ENCODE data around the gene GSTCD. TPM values are rescaled to one million over a fixed set of nuclear protein-coding genes. Genes with fewer than 3 reads are reported as not detected.

Gene GSTCD
- total RNA-seq, 1 experiment from 2014 or later, result 21.7 TPM

DNA sequence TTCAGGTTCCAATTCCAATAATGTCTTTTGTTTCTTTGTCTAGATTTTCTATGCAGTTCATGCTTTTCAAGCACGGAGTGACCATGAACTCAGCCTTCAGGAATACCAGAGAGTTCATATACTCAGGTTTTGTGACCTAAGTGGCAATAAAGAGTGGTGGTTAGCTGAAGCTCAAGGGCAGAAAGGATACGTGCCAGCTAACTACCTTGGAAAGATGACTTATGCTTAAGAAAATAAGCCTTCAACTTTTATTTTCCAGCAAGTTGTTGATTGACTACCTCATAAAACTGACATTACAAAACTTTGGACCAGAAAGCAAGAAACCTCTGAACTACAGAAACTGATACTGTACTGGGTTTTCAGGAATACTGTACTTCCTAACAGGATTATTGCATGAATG lies 30.9 kb upstream of the GSTCD start:
- no peaks in the 10 kb centered on the region for H3K27me3 Mint-ChIP-seq (ENCODE audit: low read depth)

DNA sequence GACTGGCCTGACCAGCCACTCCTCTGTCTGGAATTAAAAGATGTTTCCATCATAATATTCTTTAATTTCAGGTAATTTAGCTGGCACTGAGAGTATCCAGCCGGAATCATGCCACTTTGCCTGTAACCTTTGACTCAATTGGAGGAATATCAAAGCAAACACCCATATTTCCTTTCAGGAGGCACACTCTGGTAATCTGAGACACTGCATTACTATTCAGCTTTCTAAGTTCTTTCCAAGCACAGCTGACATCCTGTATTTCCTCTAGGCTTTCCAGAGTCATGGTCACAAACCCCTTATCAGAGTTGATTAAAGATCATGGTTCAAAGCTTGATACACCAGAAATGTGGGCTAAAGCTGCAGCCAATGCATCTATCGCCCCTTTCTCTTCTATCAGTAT lies 29.4 kb upstream of the GSTCD start:
- no peak overlapping the region for H3K4me3 Mint-ChIP-seq
- TF ChIP-seq, protein P1, sequence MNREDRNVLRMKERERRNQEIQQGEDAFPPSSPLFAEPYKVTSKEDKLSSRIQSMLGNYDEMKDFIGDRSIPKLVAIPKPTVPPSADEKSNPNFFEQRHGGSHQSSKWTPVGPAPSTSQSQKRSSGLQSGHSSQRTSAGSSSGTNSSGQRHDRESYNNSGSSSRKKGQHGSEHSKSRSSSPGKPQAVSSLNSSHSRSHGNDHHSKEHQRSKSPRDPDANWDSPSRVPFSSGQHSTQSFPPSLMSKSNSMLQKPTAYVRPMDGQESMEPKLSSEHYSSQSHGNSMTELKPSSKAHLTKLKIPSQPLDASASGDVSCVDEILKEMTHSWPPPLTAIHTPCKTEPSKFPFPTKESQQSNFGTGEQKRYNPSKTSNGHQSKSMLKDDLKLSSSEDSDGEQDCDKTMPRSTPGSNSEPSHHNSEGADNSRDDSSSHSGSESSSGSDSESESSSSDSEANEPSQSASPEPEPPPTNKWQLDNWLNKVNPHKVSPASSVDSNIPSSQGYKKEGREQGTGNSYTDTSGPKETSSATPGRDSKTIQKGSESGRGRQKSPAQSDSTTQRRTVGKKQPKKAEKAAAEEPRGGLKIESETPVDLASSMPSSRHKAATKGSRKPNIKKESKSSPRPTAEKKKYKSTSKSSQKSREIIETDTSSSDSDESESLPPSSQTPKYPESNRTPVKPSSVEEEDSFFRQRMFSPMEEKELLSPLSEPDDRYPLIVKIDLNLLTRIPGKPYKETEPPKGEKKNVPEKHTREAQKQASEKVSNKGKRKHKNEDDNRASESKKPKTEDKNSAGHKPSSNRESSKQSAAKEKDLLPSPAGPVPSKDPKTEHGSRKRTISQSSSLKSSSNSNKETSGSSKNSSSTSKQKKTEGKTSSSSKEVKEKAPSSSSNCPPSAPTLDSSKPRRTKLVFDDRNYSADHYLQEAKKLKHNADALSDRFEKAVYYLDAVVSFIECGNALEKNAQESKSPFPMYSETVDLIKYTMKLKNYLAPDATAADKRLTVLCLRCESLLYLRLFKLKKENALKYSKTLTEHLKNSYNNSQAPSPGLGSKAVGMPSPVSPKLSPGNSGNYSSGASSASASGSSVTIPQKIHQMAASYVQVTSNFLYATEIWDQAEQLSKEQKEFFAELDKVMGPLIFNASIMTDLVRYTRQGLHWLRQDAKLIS (CRISPR knock-in tag; IDR thresholded peaks at IDR 0.05; ENCODE audit: borderline replicate concordance), result no peak
- TF ChIP-seq, protein P2, sequence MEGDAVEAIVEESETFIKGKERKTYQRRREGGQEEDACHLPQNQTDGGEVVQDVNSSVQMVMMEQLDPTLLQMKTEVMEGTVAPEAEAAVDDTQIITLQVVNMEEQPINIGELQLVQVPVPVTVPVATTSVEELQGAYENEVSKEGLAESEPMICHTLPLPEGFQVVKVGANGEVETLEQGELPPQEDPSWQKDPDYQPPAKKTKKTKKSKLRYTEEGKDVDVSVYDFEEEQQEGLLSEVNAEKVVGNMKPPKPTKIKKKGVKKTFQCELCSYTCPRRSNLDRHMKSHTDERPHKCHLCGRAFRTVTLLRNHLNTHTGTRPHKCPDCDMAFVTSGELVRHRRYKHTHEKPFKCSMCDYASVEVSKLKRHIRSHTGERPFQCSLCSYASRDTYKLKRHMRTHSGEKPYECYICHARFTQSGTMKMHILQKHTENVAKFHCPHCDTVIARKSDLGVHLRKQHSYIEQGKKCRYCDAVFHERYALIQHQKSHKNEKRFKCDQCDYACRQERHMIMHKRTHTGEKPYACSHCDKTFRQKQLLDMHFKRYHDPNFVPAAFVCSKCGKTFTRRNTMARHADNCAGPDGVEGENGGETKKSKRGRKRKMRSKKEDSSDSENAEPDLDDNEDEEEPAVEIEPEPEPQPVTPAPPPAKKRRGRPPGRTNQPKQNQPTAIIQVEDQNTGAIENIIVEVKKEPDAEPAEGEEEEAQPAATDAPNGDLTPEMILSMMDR (IDR thresholded peaks at IDR 0.05), result no peak
- no peak for TF ChIP-seq TEAD1 (CRISPR knock-in tag; IDR thresholded peaks at IDR 0.05)
- no peak for TF ChIP-seq ZNF138 (CRISPR knock-in tag; conservative IDR thresholded peaks at IDR 0.05)
- no peak for TF ChIP-seq ZNF423 (CRISPR knock-in tag; IDR thresholded peaks at IDR 0.05)
- 0 out of 2 replicates have a peak, but pooled peaks have one; percentile 39 for ATAC-seq
- no peaks in the 10 kb centered on the region for H3K27me3 Mint-ChIP-seq (ENCODE audit: low read depth)
- no peaks in the 10 kb centered on the region for H3K9me3 Mint-ChIP-seq
- DNase-seq (ENCODE audit: low spot score), result no peak
- CTCF ChIA-PET, result interaction anchor here (1.0 kb wide), 1 partner anchor 205 kb away, joined by 4 read pairs; the partner anchor contains the start of gene PPA2
- POLR2A ChIA-PET, result no interaction called here
- no peaks in the 10 kb centered on the region for H3K36me3 Mint-ChIP-seq
- peaks cover 15% of the 10 kb centered on the region for H3K4me1 Mint-ChIP-seq
- H3K27ac Mint-ChIP-seq, result peak overlapping the region; percentile 12; the same call in 1 of the 2 replicates

More for the DNA sequence above, 30.9 kb upstream of the GSTCD start:
- DNase-seq (ENCODE audit: low spot score) (no peak), ATAC-seq (no peak)
- POLR2A ChIA-PET, result no interaction called here
- H3K4me3 Mint-ChIP-seq, result no peak overlapping the region
- CTCF ChIA-PET, result no interaction called here
- no peaks in the 10 kb centered on the region for H3K36me3 Mint-ChIP-seq
- no peak overlapping the region for H3K27ac Mint-ChIP-seq
- no peak for TF ChIP-seq JAZF1 (CRISPR knock-in tag; IDR thresholded peaks at IDR 0.05)
- TF ChIP-seq GRHL2 (CRISPR knock-in tag; IDR thresholded peaks at IDR 0.05; ENCODE audit: insufficient replicate concordance, severe bottlenecking), result no peak
- no peak for TF ChIP-seq IRF2 (CRISPR knock-in tag; IDR thresholded peaks at IDR 0.05; ENCODE audit: borderline replicate concordance, low read depth)
- TF ChIP-seq, protein P3, sequence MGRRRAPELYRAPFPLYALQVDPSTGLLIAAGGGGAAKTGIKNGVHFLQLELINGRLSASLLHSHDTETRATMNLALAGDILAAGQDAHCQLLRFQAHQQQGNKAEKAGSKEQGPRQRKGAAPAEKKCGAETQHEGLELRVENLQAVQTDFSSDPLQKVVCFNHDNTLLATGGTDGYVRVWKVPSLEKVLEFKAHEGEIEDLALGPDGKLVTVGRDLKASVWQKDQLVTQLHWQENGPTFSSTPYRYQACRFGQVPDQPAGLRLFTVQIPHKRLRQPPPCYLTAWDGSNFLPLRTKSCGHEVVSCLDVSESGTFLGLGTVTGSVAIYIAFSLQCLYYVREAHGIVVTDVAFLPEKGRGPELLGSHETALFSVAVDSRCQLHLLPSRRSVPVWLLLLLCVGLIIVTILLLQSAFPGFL (CRISPR knock-in tag; IDR thresholded peaks at IDR 0.05; ENCODE audit: borderline replicate concordance), result no peak
- no peak for TF ChIP-seq NFYB (CRISPR knock-in tag; conservative IDR thresholded peaks at IDR 0.05; ENCODE audit: low read depth)
- no peak for TF ChIP-seq CREB1 (CRISPR knock-in tag; IDR thresholded peaks at IDR 0.05)
- H3K4me1 Mint-ChIP-seq, result peaks cover 15% of the 10 kb centered on the region
- H3K9me3 Mint-ChIP-seq, result no peaks in the 10 kb centered on the region

DNA sequence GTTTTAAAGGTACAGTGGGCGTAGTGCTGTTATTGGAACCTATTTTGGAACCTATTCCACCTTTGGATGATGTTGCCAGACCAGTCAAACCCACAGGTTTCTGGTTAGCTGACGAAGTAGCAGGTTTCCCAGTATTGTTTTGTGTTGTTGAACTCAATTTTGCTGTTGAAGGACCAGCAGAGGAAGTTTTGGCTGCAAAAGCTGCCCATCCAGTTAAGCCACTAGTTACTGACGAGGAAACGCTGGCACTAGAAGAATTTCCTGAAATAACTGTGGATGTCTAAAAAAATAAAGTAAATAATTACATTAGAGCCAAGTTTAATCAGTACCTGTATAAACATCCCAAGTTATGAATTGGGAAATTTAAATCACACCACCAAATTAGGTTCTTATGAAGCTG lies 25.5 kb upstream of the GSTCD start:
- CTCF ChIA-PET, result no interaction called here
- peaks cover 6% of the 10 kb centered on the region for H3K4me1 Mint-ChIP-seq
- H3K27ac Mint-ChIP-seq, result no peak overlapping the region
- H3K36me3 Mint-ChIP-seq, result no peaks in the 10 kb centered on the region
- H3K9me3 Mint-ChIP-seq, result no peaks in the 10 kb centered on the region
- H3K4me3 Mint-ChIP-seq, result no peak overlapping the region
- no peak for ATAC-seq
- H3K27me3 Mint-ChIP-seq (ENCODE audit: low read depth), result no peaks in the 10 kb centered on the region
- POLR2A ChIA-PET, result no interaction called here
- no peak for DNase-seq (ENCODE audit: low spot score)
- TF ChIP-seq MYBL2 (CRISPR knock-in tag; IDR thresholded peaks at IDR 0.05) (no peak), TCF7 (CRISPR knock-in tag; IDR thresholded peaks at IDR 0.05; ENCODE audit: low read depth) (no peak), NR2C2 (CRISPR knock-in tag; IDR thresholded peaks at IDR 0.05) (no peak)
- TF ChIP-seq, protein P4, sequence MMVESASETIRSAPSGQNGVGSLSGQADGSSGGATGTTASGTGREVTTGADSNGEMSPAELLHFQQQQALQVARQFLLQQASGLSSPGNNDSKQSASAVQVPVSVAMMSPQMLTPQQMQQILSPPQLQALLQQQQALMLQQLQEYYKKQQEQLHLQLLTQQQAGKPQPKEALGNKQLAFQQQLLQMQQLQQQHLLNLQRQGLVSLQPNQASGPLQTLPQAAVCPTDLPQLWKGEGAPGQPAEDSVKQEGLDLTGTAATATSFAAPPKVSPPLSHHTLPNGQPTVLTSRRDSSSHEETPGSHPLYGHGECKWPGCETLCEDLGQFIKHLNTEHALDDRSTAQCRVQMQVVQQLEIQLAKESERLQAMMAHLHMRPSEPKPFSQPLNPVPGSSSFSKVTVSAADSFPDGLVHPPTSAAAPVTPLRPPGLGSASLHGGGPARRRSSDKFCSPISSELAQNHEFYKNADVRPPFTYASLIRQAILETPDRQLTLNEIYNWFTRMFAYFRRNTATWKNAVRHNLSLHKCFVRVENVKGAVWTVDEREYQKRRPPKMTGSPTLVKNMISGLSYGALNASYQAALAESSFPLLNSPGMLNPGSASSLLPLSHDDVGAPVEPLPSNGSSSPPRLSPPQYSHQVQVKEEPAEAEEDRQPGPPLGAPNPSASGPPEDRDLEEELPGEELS (CRISPR knock-in tag; IDR thresholded peaks at IDR 0.05), result no peak
- TF ChIP-seq, protein P5, sequence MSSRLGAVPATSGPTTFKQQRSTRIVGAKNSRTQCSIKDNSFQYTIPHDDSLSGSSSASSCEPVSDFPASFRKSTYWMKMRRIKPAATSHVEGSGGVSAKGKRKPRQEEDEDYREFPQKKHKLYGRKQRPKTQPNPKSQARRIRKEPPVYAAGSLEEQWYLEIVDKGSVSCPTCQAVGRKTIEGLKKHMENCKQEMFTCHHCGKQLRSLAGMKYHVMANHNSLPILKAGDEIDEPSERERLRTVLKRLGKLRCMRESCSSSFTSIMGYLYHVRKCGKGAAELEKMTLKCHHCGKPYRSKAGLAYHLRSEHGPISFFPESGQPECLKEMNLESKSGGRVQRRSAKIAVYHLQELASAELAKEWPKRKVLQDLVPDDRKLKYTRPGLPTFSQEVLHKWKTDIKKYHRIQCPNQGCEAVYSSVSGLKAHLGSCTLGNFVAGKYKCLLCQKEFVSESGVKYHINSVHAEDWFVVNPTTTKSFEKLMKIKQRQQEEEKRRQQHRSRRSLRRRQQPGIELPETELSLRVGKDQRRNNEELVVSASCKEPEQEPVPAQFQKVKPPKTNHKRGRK (CRISPR knock-in tag; IDR thresholded peaks at IDR 0.05; ENCODE audit: borderline replicate concordance), result no peak
- TF ChIP-seq, protein P6, sequence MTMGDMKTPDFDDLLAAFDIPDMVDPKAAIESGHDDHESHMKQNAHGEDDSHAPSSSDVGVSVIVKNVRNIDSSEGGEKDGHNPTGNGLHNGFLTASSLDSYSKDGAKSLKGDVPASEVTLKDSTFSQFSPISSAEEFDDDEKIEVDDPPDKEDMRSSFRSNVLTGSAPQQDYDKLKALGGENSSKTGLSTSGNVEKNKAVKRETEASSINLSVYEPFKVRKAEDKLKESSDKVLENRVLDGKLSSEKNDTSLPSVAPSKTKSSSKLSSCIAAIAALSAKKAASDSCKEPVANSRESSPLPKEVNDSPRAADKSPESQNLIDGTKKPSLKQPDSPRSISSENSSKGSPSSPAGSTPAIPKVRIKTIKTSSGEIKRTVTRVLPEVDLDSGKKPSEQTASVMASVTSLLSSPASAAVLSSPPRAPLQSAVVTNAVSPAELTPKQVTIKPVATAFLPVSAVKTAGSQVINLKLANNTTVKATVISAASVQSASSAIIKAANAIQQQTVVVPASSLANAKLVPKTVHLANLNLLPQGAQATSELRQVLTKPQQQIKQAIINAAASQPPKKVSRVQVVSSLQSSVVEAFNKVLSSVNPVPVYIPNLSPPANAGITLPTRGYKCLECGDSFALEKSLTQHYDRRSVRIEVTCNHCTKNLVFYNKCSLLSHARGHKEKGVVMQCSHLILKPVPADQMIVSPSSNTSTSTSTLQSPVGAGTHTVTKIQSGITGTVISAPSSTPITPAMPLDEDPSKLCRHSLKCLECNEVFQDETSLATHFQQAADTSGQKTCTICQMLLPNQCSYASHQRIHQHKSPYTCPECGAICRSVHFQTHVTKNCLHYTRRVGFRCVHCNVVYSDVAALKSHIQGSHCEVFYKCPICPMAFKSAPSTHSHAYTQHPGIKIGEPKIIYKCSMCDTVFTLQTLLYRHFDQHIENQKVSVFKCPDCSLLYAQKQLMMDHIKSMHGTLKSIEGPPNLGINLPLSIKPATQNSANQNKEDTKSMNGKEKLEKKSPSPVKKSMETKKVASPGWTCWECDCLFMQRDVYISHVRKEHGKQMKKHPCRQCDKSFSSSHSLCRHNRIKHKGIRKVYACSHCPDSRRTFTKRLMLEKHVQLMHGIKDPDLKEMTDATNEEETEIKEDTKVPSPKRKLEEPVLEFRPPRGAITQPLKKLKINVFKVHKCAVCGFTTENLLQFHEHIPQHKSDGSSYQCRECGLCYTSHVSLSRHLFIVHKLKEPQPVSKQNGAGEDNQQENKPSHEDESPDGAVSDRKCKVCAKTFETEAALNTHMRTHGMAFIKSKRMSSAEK (CRISPR knock-in tag; IDR thresholded peaks at IDR 0.05; ENCODE audit: borderline replicate concordance), result no peak

All from WTC11 (cell line).